HCT116 (cell line): ENCODE results near the gene ARHGAP33. TPM values are rescaled to one million over a fixed set of nuclear protein-coding genes. Genes with fewer than 3 reads are reported as not detected.
A peak's percentile ranks its signal among the peaks of the same experiment; 100 is the strongest.

Experiments used
- ATAC-seq: fragments of 200-7000 bp; cut with Tn5 transposase; 2 replicates; pipeline ENCODE4 v1.9.1; 2020; ENCODE audit warnings: mild to moderate bottlenecking, moderate library complexity
- BruUV-seq: library from RNA; stranded (reverse); fragments of 400-500 nt; replicated peaks from 2 replicates; lab custom pipeline; 2021; lab: Mats Ljungman, UMichigan
- CTCF ChIA-PET: fragments of 300-600 bp; sonication (Branson Sonifier 250); formaldehyde crosslinking; loops from one replicate; lab custom pipeline; 2021; ENCODE audit warnings: antibody characterized with exemption; lab: Charles Lee
- POLR2A ChIA-PET: fragments of 300-600, 350-600 bp; sonication (Branson Sonifier 250); formaldehyde crosslinking; loops from one replicate; lab custom pipeline; 2021; ENCODE audit warnings: antibody characterized with exemption; lab: Charles Lee
- RAD21 ChIA-PET, 2 experiments: fragments of 300-600 bp; sonication (Branson Sonifier 250); formaldehyde crosslinking; loops; one replicate each; lab custom pipeline; 2023; ENCODE audit warnings: low total read pairs in 2 of 2; ENCODE audit not compliant: uncharacterized antibody in 2 of 2, unreplicated experiment in 2 of 2, low non-redundant PET in 1 of 2; lab: Charles Lee
- DNase-seq: peaks from one replicate; pipeline ENCODE4 v3.0.0-alpha.2; 2010; ENCODE audit warnings: low read depth, low spot score
- H2AFZ ChIP-seq: fragments of 200-600 bp; shearing (Covaris generic), sonication (generic); 2 replicates; pipeline ENCODE4 v1.6.1; 2017; ENCODE audit warnings: low read depth, mixed run types, mixed read lengths, antibody characterized with exemption, low read length; ENCODE audit not compliant: poor library complexity, severe bottlenecking
- H3K27ac ChIP-seq: 2 replicates; pipeline ENCODE4 v1.5.1; 2012; ENCODE audit warnings: low read depth, low read length
- H3K27me3 ChIP-seq: fragments of 200-600 bp; sonication (generic); 2 replicates; pipeline ENCODE4 v1.6.1; 2016; ENCODE audit warnings: mixed run types, low read length, mixed read lengths; ENCODE audit not compliant: insufficient read depth
- H3K36me3 ChIP-seq, 2 experiments: fragments of 200-500 bp in 1 of 2; fragments of 200-600 bp in 1 of 2; sonication (Bioruptor generic) in 1 of 2; sonication (generic) in 1 of 2; 2 replicates each; pipeline versions ENCODE4 v1.5.1 to v1.6.1; 2014 to 2016; ENCODE audit warnings: low read length in 2 of 2, inconsistent platforms in 1 of 2, mixed read lengths in 1 of 2, mixed run types in 1 of 2; ENCODE audit not compliant: insufficient read depth in 2 of 2, control insufficient read depth in 1 of 2
- H3K4me1 ChIP-seq, 2 experiments: fragments of 200-600 bp in 1 of 2; sonication (generic) in 1 of 2; 2 replicates each; pipeline versions ENCODE4 v1.5.1 to v1.6.1; 2012 to 2017; ENCODE audit warnings: low read length in 2 of 2, inconsistent platforms in 1 of 2, mild to moderate bottlenecking in 1 of 2, mixed read lengths in 1 of 2, mixed run types in 1 of 2, moderate library complexity in 1 of 2; ENCODE audit not compliant: insufficient read depth in 2 of 2, control insufficient read depth in 1 of 2
- H3K4me2 ChIP-seq: fragments of 200-600 bp; sonication (generic); 2 replicates; pipeline ENCODE4 v1.6.1; 2017; ENCODE audit warnings: mixed run types, low read length, mixed read lengths
- H3K4me3 ChIP-seq, 2 experiments: fragments of 200-600 bp in 1 of 2; sonication (generic) in 1 of 2; replicated peaks in 1 of 2; 2 replicates each; pipeline ENCODE4 v1.5.1; 2011 to 2016; ENCODE audit warnings: low read length in 2 of 2, control low read depth in 1 of 2, low read depth in 1 of 2, mild to moderate bottlenecking in 1 of 2, mixed read lengths in 1 of 2, mixed run types in 1 of 2
- H3K79me2 ChIP-seq: fragments of 200-600 bp; sonication (generic); 2 replicates; pipeline ENCODE4 v1.6.1; 2017; ENCODE audit warnings: mild to moderate bottlenecking, mixed run types, low read length, moderate library complexity, mixed read lengths; ENCODE audit not compliant: insufficient read depth
- H3K9ac ChIP-seq: fragments of 200-600 bp; sonication (generic); 2 replicates; pipeline ENCODE4 v1.6.1; 2016; ENCODE audit warnings: low read length, mixed read lengths
- H3K9me2 ChIP-seq: fragments of 200-600 bp; sonication (generic), shearing (Covaris generic); 2 replicates; pipeline ENCODE4 v1.6.1; 2017; ENCODE audit warnings: mixed run types, mild to moderate bottlenecking, moderate library complexity; ENCODE audit not compliant: insufficient read depth
- H3K9me3 ChIP-seq, 2 experiments: fragments of 200-500 bp in 1 of 2; fragments of 200-600 bp in 1 of 2; sonication (Bioruptor generic) in 1 of 2; sonication (generic) in 1 of 2; 2 replicates each; pipeline ENCODE4 v1.6.1; 2014 to 2017; ENCODE audit warnings: low read length in 2 of 2, mixed read lengths in 2 of 2, inconsistent platforms in 1 of 2, low read depth in 1 of 2, mild to moderate bottlenecking in 1 of 2, mixed run types in 1 of 2, moderate library complexity in 1 of 2; ENCODE audit not compliant: control insufficient read depth in 1 of 2, insufficient read depth in 1 of 2
- H4K20me1 ChIP-seq: fragments of 200-600 bp; sonication (generic), shearing (Covaris generic); 2 replicates; pipeline ENCODE4 v1.6.1; 2017; ENCODE audit warnings: mixed run types, mild to moderate bottlenecking, moderate library complexity; ENCODE audit not compliant: insufficient read depth
- EGR1 ChIP-seq: IDR thresholded peaks from 2 replicates; pipeline ENCODE4 v1.6.1; 2012; ENCODE audit warnings: low read depth
- POLR2A ChIP-seq: IDR thresholded peaks from 2 replicates; pipeline ENCODE4 v1.7.0; 2011; ENCODE audit warnings: borderline replicate concordance; ENCODE audit not compliant: insufficient read depth, insufficient read length; ENCODE audit errors: extremely low read depth
- SP1 ChIP-seq: IDR thresholded peaks from 2 replicates; pipeline ENCODE4 v1.6.1; 2012; ENCODE audit warnings: low read depth
- ZFX ChIP-seq: fragments of 450-650 bp; IDR thresholded peaks from 2 replicates; pipeline ENCODE4 v1.6.1; 2017
- intact Hi-C: fragments of 100-400 bp; cut with micrococcal nuclease; formaldehyde crosslinking; loops from 2 replicates; pipeline ENCODE4 v1.10.0; 2022
- total RNA-seq: library from RNA; stranded (reverse); gene quantifications from one replicate; pipeline ENCODE4 v1.2.1, GENCODE V29; 2021; ENCODE audit not compliant: unreplicated experiment
- TF ChIP-seq, protein P1 (sequence below): IDR thresholded peaks from 2 replicates; pipeline ENCODE4 v1.6.1; 2011; ENCODE audit warnings: mild to moderate bottlenecking, low read length, moderate library complexity; ENCODE audit not compliant: insufficient replicate concordance; ENCODE audit errors: extremely low read depth
- TF ChIP-seq, protein P2 (sequence below), 3 experiments: fragments of 200-600 bp in 1 of 3; sonication (generic) in 1 of 3; IDR thresholded peaks in 2 of 3; conservative IDR thresholded peaks in 1 of 3; 2 replicates each; pipeline ENCODE4 v1.5.1; 2012 to 2017; ENCODE audit warnings: low read depth in 2 of 3, low read length in 2 of 3, antibody characterized with exemption in 1 of 3, borderline replicate concordance in 1 of 3, control low read depth in 1 of 3, mild to moderate bottlenecking in 1 of 3, mixed read lengths in 1 of 3, mixed run types in 1 of 3, moderate library complexity in 1 of 3; ENCODE audit not compliant: insufficient read depth in 1 of 3

ARHGAP33 gene
- total RNA-seq, 1 experiment from 2014 or later: 30.2 TPM

DNA sequence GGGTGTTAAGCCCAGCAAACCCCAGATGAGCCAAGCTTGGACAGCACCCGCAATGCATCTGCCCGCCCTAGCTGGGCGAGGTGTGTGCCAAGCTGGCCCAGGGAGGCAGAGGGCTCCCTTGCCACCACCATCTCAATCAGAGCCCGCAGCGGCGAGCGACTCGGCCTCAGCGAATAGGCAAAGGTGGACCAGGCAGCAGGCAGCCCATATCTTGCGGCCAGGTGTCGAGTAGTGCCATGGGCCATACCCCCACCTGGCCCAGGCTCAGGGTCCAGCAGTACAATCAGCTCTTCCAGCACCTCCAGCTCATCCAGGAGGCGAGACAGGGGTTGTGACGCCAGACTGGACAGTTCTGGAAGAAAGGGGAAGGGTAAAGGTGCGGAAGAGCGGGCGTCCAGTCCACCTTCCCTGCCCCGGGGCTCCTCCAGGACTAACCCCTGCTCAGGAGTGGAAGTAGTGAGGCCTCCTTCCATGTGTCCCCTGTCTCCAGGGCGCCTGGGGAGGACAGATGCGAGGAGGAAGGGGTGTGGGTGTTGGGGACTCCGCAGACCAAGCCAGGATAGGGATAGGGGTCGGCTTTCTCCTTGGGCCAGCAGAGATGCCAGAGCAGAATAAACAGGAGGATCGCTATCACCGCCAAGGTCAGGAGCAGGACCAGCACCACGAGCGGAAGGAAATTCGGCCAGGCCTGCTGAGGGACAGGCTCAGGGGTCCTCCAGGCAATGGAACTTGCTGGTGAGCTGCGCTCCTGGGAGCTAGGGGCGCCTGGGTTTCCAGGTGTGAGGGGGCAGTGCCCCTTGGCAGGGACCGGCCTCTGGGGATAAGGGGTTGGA, 35.9 kb upstream of the ARHGAP33 start:
- Histone ChIP-seq H2AFZ (no peak overlapping the region), H3K4me1 (peaks cover 20 to 23% of the 10 kb centered on the region in 2 experiments; a peak in 3 of 4 replicates), H4K20me1 (no peaks in the 10 kb centered on the region), H3K27ac (peak overlapping the region; percentile 73), H3K4me3 (peak overlapping the region; percentile 61 to 74), H3K9me2 (no peaks in the 10 kb centered on the region), H3K4me2 (peak overlapping the region; percentile 100), H3K9ac (peak overlapping the region; percentile 72), H3K9me3 (no peaks in the 10 kb centered on the region), H3K36me3 (peaks cover 19 to 26% of the 10 kb centered on the region in 2 experiments; a peak in 3 of 4 replicates), H3K79me2 (no peaks in the 10 kb centered on the region), H3K27me3 (no peaks in the 10 kb centered on the region)
- ATAC-seq: no peak
- CTCF ChIA-PET: interaction anchor here (1.1 kb wide), 1 partner anchor 80 kb away, joined by 3 read pairs; no protein-coding TSS in a partner anchor
- POLR2A ChIA-PET: interaction anchor here (1.4 to 2.2 kb wide), 3 partner anchors 9 to 229 kb away, joined by 4 to 8 read pairs (median 7); partner anchors contain the start of gene LIN37
- no TSS peak for BruUV-seq
- intact Hi-C loops: no loop called here
- no peak for DNase-seq
- RAD21 ChIA-PET: no interaction called here
- no peak for TF ChIP-seq POLR2A
- TF ChIP-seq, protein P1, sequence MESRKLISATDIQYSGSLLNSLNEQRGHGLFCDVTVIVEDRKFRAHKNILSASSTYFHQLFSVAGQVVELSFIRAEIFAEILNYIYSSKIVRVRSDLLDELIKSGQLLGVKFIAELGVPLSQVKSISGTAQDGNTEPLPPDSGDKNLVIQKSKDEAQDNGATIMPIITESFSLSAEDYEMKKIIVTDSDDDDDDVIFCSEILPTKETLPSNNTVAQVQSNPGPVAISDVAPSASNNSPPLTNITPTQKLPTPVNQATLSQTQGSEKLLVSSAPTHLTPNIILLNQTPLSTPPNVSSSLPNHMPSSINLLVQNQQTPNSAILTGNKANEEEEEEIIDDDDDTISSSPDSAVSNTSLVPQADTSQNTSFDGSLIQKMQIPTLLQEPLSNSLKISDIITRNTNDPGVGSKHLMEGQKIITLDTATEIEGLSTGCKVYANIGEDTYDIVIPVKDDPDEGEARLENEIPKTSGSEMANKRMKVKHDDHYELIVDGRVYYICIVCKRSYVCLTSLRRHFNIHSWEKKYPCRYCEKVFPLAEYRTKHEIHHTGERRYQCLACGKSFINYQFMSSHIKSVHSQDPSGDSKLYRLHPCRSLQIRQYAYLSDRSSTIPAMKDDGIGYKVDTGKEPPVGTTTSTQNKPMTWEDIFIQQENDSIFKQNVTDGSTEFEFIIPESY: no peak
- no peak for TF ChIP-seq EGR1

DNA sequence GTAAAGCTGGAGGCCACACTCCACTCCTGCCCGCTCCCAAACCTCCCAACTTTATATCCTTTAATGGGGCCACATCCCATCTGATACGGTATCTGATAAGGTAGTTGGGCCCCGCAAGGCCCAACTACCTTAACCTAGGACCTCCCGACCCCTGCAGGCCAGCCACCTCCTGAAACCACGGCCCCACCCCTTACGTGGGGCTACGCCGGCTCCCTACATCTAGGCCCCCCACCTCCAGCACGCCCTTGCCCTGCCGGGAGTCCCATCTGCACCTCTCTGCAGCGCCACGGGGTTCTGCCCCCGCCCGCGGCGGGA, 35.3 kb upstream of the ARHGAP33 start:
- no peaks in the 10 kb centered on the region for H4K20me1 ChIP-seq
- no peak for DNase-seq
- ChIA-PET POLR2A (interaction anchor here (0.7 to 2.2 kb wide), 5 partner anchors 8 to 230 kb away, joined by 4 to 8 read pairs (median 5); partner anchors contain the start of gene LIN37), RAD21 (no interaction called here), CTCF (interaction anchor here (1.1 kb wide), 2 partner anchors 17 to 80 kb away, joined by 3 read pairs; no protein-coding TSS in a partner anchor)
- H3K9me3 ChIP-seq: no peaks in the 10 kb centered on the region
- H3K27ac ChIP-seq: peak overlapping the region; percentile 73
- no peak for TF ChIP-seq SP1
- TF ChIP-seq, protein P2, sequence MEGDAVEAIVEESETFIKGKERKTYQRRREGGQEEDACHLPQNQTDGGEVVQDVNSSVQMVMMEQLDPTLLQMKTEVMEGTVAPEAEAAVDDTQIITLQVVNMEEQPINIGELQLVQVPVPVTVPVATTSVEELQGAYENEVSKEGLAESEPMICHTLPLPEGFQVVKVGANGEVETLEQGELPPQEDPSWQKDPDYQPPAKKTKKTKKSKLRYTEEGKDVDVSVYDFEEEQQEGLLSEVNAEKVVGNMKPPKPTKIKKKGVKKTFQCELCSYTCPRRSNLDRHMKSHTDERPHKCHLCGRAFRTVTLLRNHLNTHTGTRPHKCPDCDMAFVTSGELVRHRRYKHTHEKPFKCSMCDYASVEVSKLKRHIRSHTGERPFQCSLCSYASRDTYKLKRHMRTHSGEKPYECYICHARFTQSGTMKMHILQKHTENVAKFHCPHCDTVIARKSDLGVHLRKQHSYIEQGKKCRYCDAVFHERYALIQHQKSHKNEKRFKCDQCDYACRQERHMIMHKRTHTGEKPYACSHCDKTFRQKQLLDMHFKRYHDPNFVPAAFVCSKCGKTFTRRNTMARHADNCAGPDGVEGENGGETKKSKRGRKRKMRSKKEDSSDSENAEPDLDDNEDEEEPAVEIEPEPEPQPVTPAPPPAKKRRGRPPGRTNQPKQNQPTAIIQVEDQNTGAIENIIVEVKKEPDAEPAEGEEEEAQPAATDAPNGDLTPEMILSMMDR (IDR thresholded peaks at IDR 0.05 in 2 of 3, conservative IDR thresholded peaks at IDR 0.05 in 1 of 3; ENCODE audit: borderline replicate concordance in 1 of 3, insufficient read depth in 1 of 3, low read depth in 2 of 3, low read length in 2 of 3): no peak
- TF ChIP-seq ZFX: peak; percentile 8; the same call in 1 of the 2 replicates
- TF ChIP-seq EGR1: no peak
- no peaks in the 10 kb centered on the region for H3K27me3 ChIP-seq
- H3K9ac ChIP-seq: peak overlapping the region; percentile 72
- peak overlapping the region; percentile 100 for H3K4me2 ChIP-seq
- H3K36me3 ChIP-seq: peaks cover 18 to 23% of the 10 kb centered on the region in 2 experiments; a peak in 3 of 4 replicates
- H3K4me3 ChIP-seq: peak overlapping the region; percentile 61 to 74
- peak; percentile 29 for ATAC-seq
- intact Hi-C loops: no loop called here
- H3K79me2 ChIP-seq: no peaks in the 10 kb centered on the region
- BruUV-seq: no TSS peak
- H2AFZ ChIP-seq: peak overlapping the region; percentile 54
- H3K9me2 ChIP-seq: no peaks in the 10 kb centered on the region
- peaks cover 20 to 26% of the 10 kb centered on the region in 2 experiments; a peak in 3 of 4 replicates for H3K4me1 ChIP-seq
